Mucosa of stomach (tissue), 1 donor: ENCODE measurements around the gene RBMY1D.
"Not testable (repeated sequence)": the region's sequence is repeated elsewhere in the genome, so short reads cannot be mapped to it uniquely, and the experiment has no call there.

ENCODE experiments used
- H3K27me3 ChIP-seq: one replicate; pipeline ENCODE4 v1.7.0; 2013; ENCODE audit warnings: mild to moderate bottlenecking, low read length; ENCODE audit not compliant: control insufficient read depth, insufficient read depth
- H3K36me3 ChIP-seq: one replicate; pipeline ENCODE4 v1.7.0; 2013; ENCODE audit warnings: low read length; ENCODE audit not compliant: control insufficient read depth, insufficient read depth
- H3K4me1 ChIP-seq: one replicate; pipeline ENCODE4 v1.7.0; 2013; ENCODE audit warnings: mild to moderate bottlenecking, low read length; ENCODE audit not compliant: control insufficient read depth, insufficient read depth
- H3K4me3 ChIP-seq: one replicate; pipeline ENCODE4 v1.7.0; 2013; ENCODE audit warnings: low read length
- H3K9ac ChIP-seq: one replicate; pipeline ENCODE4 v1.7.0; 2013; ENCODE audit warnings: mild to moderate bottlenecking, low read length, moderate library complexity
- H3K9me3 ChIP-seq: one replicate; pipeline ENCODE4 v1.7.0; 2013; ENCODE audit warnings: mild to moderate bottlenecking, low read length, moderate library complexity; ENCODE audit not compliant: control insufficient read depth
- donor health status: Pancreatic carcinoma.

The RBMY1D gene

DNA sequence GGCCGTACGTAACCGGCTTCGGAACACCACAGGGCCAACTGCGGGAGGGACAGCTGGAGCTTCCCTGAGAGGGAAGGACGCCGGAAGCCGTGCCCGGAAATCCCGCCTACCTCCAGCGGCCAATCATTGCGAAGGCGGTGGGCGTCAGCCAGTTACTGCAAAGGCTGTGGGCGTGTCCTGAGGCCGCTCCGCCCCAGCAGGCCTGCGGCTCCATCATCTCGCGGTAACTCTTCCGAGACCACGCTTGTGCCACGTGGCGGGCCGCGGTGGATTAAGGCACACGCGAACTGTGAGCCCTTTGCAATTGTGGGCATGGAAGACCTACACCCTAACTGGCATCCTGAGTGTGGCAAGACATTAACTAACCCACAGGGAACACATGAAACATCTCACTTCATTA, at the start of gene RBMY1D:
Gene RBMY1D, minus strand, starts transcription at position 101 of the 400 bp plus-strand sequence. CDS start 2,013 bp downstream, outside the sequence.
- H3K4me1 ChIP-seq, H3K9ac ChIP-seq, H3K9me3 ChIP-seq: not testable (repeated sequence)

DNA sequence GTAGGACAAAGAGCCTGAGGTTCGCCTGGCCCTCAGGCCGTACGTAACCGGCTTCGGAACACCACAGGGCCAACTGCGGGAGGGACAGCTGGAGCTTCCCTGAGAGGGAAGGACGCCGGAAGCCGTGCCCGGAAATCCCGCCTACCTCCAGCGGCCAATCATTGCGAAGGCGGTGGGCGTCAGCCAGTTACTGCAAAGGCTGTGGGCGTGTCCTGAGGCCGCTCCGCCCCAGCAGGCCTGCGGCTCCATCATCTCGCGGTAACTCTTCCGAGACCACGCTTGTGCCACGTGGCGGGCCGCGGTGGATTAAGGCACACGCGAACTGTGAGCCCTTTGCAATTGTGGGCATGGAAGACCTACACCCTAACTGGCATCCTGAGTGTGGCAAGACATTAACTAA, 23.6 kb upstream of the RBMY1D start, which contains the start of gene RBMY1E:
Gene RBMY1E, minus strand, starts transcription at position 101 of the 400 bp plus-strand sequence. CDS start 1,978 bp downstream, outside the sequence.
- H3K9ac ChIP-seq, H3K36me3 ChIP-seq, H3K27me3 ChIP-seq, H3K4me1 ChIP-seq, H3K4me3 ChIP-seq, H3K9me3 ChIP-seq: not testable (repeated sequence)

More for the DNA sequence above, at the start of gene RBMY1D:
- H3K36me3 ChIP-seq, H3K4me3 ChIP-seq, H3K27me3 ChIP-seq: not testable (repeated sequence)

DNA sequence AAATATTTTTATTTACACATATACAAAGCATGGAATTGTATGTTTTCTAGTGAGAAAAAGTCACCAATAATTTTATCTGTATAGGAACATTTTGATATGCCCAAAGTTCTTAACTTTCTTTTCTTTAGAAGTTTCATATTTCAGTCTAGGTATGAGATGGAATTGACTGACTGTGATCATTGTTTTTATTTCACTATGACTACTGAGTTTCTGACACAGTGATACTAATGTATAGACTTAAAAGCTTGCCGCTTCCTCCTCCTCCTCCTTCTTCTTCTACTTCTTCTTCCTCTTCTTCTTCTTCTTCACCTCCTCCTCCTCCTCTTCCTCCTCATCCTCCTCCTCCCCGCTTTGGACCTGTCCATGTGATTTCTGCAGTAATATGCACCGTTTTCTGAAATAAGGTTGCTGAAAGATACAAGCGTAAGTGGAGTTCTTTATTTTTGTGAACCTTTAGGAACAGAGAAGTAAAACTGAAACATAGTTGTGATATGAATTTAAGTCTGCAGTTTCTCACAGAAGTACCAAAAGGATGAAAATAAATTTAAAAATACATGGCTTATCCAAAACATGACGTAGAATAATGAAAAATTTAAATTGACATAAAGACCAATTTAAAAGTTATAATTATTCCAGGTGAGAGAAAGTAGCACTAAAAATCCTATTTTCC, 24.8 kb downstream of the RBMY1D start:
- H3K27me3 ChIP-seq, H3K9ac ChIP-seq, H3K9me3 ChIP-seq, H3K36me3 ChIP-seq, H3K4me1 ChIP-seq, H3K4me3 ChIP-seq: not testable (repeated sequence)

DNA sequence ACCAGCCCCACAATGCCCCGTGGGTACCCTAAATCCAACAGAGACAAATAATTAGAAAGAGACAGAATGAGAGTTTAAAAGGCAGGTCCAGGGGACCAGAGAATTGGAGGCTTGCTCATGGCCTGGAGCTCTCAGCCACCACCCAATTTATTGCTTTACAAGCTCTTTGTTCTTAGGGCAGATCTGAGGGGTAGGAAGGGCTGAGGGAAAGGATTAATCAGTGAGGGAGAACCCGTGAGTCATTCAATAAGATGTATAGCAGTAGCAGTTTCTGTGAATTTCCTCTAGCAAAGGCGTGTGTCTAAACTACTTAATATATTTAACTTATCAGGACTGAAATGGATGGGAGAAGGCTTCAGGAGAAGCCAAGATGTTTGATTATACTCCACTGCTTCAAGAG, 48.8 kb downstream of the RBMY1D start:
- no peaks in the 10 kb centered on the region for H3K36me3 ChIP-seq
- H3K4me1 ChIP-seq: no peaks in the 10 kb centered on the region
- H3K9me3 ChIP-seq: no peaks in the 10 kb centered on the region
- no peaks in the 10 kb centered on the region for H3K27me3 ChIP-seq
- no peak overlapping the region for H3K9ac ChIP-seq
- H3K4me3 ChIP-seq: no peak overlapping the region

DNA sequence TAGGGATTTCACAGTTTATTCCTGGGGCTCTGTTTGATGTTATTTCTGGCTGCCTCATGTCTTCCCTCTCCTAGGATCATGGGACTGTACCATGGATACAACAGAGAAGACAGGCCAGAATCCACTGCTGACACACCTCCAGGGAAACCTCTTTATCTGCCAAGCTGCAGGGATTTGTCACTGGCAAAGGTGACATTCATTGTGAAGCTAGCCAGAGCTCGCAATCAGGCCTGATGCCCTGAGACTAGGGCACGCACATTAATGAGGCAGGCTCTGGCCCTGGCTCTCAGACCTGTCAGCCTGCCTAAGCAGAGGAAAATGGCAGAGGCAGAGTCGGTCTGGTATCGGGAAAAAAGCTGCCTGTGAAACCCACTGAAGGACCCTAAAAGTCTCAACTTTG, 52.2 kb downstream of the RBMY1D start:
- Histone ChIP-seq H3K4me3 (no peak overlapping the region), H3K36me3 (no peaks in the 10 kb centered on the region)

DNA sequence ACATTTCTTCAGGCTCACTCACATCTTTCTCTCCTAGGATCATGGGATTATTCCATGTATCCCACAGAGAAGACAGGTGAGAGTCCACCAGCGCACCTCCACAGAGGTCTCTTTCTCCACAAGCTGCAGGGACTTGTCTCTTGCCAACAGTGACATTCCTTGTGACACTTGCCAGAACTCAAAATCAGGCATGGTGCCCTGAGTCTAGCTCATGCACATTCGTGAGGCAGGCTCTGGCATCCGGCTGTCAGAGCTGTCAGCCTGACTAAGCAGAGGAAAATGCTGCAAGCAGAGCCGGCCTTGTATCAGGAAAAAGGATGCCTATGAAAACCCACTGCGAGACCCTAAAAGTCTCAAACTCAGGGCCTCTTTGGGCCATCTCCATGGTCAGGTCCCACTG, 54.8 kb downstream of the RBMY1D start:
- Histone ChIP-seq H3K9me3 (no peaks in the 10 kb centered on the region), H3K36me3 (no peaks in the 10 kb centered on the region), H3K27me3 (no peaks in the 10 kb centered on the region), H3K4me3 (no peak overlapping the region), H3K4me1 (no peaks in the 10 kb centered on the region), H3K9ac (no peak overlapping the region)

More for the DNA sequence above, 52.2 kb downstream of the RBMY1D start:
- no peaks in the 10 kb centered on the region for H3K4me1 ChIP-seq
- H3K9ac ChIP-seq: no peak overlapping the region
- no peaks in the 10 kb centered on the region for H3K9me3 ChIP-seq
- H3K27me3 ChIP-seq: no peaks in the 10 kb centered on the region

DNA sequence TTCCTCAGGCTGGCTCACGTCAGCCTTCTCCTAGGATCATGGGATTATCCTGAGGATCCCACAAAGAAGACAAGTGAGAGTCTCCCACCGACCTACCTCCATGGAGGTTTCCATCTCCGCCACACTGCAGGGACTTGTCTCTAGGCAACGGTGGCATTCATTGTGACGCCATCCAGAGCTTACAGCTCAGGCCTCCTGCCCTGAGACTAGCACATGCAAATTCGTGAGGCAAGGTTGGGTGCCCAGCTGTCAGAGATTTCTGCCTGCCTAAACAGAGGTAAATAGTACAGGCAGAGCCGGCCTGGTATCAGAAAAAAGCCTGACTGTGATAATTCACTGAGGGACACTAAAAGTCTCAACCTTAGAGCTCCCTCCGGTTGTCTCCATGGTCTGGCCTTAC, 58.0 kb downstream of the RBMY1D start:
- Histone ChIP-seq H3K4me3 (no peak overlapping the region), H3K4me1 (no peaks in the 10 kb centered on the region), H3K9ac (no peak overlapping the region), H3K36me3 (no peaks in the 10 kb centered on the region), H3K9me3 (no peaks in the 10 kb centered on the region), H3K27me3 (no peaks in the 10 kb centered on the region)

DNA sequence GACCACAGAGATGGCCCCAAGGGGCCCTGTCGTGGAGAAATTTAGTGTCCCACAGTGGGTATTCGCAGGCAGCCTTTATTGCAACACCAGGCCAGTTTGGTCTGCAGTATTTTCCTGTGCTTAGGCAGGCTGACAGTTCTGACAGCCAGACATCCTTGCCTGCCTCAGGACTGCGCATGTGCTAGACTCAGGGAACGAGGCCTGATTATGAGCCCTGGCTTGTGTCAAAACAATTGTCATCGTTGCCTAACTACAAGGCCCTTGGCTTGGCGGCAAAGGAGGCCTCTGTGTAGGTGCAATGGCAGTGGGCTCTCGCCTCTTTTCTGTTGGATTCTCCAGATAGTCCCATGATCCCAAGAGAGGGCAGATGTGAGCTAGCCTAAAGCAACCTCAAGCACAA, 59.3 kb downstream of the RBMY1D start:
- Histone ChIP-seq H3K4me1 (no peaks in the 10 kb centered on the region), H3K4me3 (no peak overlapping the region), H3K27me3 (no peaks in the 10 kb centered on the region), H3K36me3 (no peaks in the 10 kb centered on the region), H3K9me3 (no peaks in the 10 kb centered on the region), H3K9ac (no peak overlapping the region)
